Measurements from ENCODE around the gene SAMD3.
A peak's percentile ranks its signal among the peaks of the same experiment; 100 is the strongest.
"Not testable (repeated sequence)": the region's sequence is repeated elsewhere in the genome, so short reads cannot be mapped to it uniquely, and the experiment has no call there.

The SAMD3 gene

GRCh38 chr6:130222775-130223174 lies at the start of gene SAMD3:
Gene SAMD3 (minus strand): TSS chr6:130222951. CDS start chr6:130215273, 7,678 bp downstream.
- no peak for DNase-seq (ENCODE audit: low read depth in 2 of 2)

- DNase-seq (ENCODE audit: low read depth in 2 of 2) = no peak
Observed at GRCh38 chr6:130269969-130270635, 47.4 kb upstream of the SAMD3 start.

GRCh38 chr6:130265553-130265952 lies 42.8 kb upstream of the SAMD3 start:
- not testable (repeated sequence) for DNase-seq (ENCODE audit: low read depth in 2 of 2)

DNA sequence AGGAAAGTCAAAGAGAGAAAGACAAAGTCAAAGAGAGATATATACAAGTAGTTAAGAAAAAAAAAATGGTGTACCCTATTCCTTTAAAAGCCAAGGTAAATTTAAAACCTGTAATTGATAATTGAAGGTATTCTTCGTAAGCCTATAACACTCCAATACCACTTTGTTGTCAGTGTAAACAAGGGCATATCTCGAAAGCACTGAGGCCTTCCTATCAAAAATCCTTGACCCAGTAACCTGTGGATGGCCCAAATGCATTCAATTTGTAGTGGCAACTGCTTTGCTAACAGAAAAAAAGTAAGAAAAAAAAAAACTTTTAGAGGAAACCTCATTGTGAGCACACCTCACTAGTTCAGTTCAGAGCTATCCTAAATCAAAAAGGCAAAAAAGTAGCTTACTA lies 39.3 kb upstream of the SAMD3 start:
- DNase-seq (ENCODE audit: low read depth in 2 of 2) = no peak

DNA sequence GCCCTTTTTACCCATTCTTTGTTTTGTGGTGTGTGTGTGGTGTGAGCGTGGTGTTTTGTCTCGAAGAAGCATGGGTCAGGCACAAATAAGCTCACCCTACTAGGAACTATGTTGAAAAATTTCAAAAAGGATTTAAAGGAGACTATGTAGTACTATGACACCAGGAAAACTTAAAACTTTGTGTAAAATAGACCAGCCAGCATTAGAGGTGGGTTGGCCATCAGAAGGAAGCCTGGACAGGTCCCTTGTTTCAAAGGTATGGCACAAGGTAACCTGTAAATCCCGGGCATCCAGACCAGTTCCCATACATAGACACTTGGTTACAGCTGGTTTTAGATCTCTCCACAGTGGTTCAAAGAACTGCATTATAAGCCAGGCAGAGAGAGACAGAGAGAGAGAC lies 38.8 kb upstream of the SAMD3 start:
- DNase-seq (ENCODE audit: low read depth in 2 of 2) = not testable (repeated sequence)

GRCh38 chr6:130260614-130261241 lies 38.0 kb upstream of the SAMD3 start:
- not testable (repeated sequence) for DNase-seq (ENCODE audit: low read depth in 2 of 2)

GRCh38 chr6:130260050-130260462 lies 37.3 kb upstream of the SAMD3 start:
- not testable (repeated sequence) for DNase-seq (ENCODE audit: low read depth in 2 of 2)

- no peak for DNase-seq (ENCODE audit: low read depth in 2 of 2)
Observed at GRCh38 chr6:130259557-130259956, 36.8 kb upstream of the SAMD3 start.

- no peak for DNase-seq (ENCODE audit: low read depth in 2 of 2)
Observed at GRCh38 chr6:130259140-130259539, 36.4 kb upstream of the SAMD3 start.

GRCh38 chr6:130252527-130253237 lies 29.9 kb upstream of the SAMD3 start:
- no peak for DNase-seq (ENCODE audit: low read depth in 2 of 2)

DNA sequence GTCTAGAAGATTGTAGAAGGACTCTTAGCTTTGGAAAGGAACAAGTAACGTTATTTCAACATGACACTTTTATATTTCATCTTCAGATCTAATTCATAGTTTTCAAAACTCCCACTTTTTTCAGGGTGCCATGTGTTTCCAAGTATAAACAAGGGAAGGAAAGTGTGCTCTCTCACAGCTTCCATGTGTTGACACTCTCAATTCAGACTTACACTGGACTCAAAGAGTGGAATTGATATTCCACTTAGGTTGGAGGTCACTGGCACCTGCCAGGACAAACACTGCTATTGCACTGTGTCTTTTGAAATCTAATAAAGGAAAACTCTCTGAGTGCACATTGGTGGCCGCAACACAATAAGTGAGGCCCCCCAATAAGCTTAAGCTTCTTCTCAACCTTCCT lies 22.5 kb upstream of the SAMD3 start:
- no peak for DNase-seq (ENCODE audit: low read depth in 2 of 2)

GRCh38 chr6:130244728-130245127 lies 22.0 kb upstream of the SAMD3 start:
- DNase-seq (ENCODE audit: low read depth in 2 of 2) = no peak

- no peak for DNase-seq (ENCODE audit: low read depth in 2 of 2)
Observed at GRCh38 chr6:130240232-130240631, 17.5 kb upstream of the SAMD3 start.

GRCh38 chr6:130239755-130240154 lies 17.0 kb upstream of the SAMD3 start:
- DNase-seq (ENCODE audit: low read depth in 2 of 2) = no peak

DNA sequence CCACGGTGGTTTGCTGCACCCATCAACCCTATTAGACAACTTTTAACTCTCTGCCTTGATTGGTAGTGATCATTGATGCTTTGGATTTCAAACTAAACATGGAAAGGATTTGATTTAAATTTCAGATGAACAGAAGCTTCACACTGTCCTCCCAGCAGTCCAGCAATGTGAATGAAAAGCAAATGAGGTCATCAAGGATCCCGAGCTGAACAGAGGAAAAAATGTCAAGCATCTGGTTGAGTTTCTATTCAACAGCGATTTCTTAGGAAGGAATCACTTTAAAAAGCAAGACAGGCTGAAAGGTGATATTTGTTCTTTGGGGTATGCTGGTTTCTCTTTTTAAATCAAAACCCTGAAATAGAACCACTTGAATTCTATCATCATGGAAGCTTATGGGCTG lies 10.6 kb upstream of the SAMD3 start:
- no peak for DNase-seq (ENCODE audit: low read depth in 2 of 2)

- DNase-seq (ENCODE audit: low read depth in 2 of 2) = not testable (repeated sequence)
Observed at GRCh38 chr6:130230531-130230930, 7.8 kb upstream of the SAMD3 start.

DNA sequence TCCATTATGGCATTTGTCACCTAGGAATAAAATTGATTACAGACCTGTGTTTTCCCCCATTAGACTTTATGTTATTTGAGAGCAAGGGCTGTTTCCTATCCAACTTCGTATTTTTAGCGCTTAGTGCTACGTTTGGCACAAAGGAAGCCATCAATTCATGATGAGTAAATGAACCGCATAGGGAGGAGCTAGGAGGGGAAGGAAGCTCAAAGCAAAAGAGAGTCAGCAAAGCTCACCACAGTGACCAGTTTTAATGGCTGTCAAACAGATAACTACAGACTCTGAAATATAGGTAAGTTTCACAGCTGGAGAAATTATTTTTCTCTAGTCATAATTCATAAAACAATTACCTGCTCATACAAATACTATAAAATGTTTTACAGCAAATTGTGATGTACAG lies 6.9 kb upstream of the SAMD3 start:
- no peak for DNase-seq (ENCODE audit: low read depth in 2 of 2)

DNA sequence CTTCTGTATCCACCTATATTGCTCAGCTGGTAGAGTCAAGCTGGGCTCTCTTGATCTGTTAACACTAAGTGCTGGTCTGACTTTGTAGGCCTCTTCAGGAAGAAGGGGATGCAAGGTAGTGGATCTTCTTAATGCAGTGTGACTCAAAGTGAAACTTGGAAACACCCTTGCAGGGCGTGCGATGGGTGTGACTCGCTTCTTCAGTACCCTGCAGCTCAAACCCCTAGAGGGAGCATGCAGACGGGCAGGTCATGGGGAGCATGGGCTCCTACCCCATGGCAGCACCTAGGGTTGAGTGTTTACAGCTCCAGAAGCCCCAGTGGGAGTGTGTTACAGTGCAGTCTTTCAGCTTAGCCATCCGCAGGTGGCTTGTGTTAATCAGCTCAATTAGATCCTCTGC lies 757 bp upstream of the SAMD3 start:
- DNase-seq (ENCODE audit: low read depth in 2 of 2) = peak; percentile 17 to 38

GRCh38 chr6:130218134-130218533 lies 4.6 kb downstream of the SAMD3 start:
- no peak for DNase-seq (ENCODE audit: low read depth in 2 of 2)

DNA sequence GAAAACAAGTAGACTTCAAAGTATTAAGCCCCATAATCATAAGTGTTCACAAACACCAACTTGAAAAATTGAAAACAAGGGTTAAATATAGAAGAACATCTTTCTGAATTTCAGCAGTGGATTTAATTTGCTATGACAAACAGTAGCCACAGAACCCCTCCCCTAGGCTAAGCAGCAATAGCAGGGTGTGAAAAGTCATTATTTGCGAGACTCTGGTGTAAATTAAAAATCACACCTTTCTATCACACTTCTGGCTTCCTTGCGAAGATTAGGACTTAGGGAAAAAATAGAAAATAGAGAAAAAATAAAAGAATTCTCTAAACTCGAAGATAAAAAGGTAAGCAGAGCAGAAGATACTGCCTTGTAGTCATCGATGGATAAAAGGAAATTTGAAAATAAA lies 6.1 kb downstream of the SAMD3 start:
- DNase-seq (ENCODE audit: low read depth in 2 of 2) = no peak

DNA sequence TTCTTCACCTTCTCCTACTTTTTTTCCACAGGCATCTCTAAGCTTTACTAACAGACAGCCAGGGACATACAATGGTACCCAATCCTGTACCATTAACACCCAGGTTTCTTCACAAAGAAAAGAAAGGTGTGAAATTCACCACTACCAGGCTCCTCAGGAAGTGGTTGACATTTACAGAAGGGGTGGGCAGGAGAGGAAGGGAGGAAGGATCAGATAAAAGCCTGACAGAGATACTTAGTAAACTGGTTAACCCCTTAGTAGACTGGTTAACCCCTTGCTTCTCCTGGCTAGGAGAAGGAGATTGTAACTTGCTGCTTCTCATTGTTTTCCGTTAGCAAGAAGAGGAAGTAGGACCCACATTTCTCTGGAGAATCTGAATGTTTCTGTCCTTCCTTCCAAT lies 7.2 kb downstream of the SAMD3 start:
- DNase-seq (ENCODE audit: low read depth in 2 of 2) = no peak

- no peak for DNase-seq (ENCODE audit: low read depth in 2 of 2)
Observed at GRCh38 chr6:130212215-130212874, 10.4 kb downstream of the SAMD3 start.

Measured in stimulated activated CD4-positive, alpha-beta T cell treated with anti-CD3 and anti-CD28 coated beads, Interleukin-12 subunit alpha, Interleukin-12 subunit beta, amount 100 ng/mL, for 24 hours (primary cell).